GM19328 (cell line): ENCODE results near the gene KLHL22.
"Not testable (repeated sequence)": the region's sequence is repeated elsewhere in the genome, so short reads cannot be mapped to it uniquely, and the experiment has no call there.

Experiments used
- ATAC-seq: cut with Tn5 transposase; IDR thresholded peaks from one replicate; pipeline ENCODE4 v1.9.1; 2021; ENCODE audit warnings: mild to moderate bottlenecking, moderate library complexity; ENCODE audit not compliant: unreplicated experiment

KLHL22 gene, protein sequence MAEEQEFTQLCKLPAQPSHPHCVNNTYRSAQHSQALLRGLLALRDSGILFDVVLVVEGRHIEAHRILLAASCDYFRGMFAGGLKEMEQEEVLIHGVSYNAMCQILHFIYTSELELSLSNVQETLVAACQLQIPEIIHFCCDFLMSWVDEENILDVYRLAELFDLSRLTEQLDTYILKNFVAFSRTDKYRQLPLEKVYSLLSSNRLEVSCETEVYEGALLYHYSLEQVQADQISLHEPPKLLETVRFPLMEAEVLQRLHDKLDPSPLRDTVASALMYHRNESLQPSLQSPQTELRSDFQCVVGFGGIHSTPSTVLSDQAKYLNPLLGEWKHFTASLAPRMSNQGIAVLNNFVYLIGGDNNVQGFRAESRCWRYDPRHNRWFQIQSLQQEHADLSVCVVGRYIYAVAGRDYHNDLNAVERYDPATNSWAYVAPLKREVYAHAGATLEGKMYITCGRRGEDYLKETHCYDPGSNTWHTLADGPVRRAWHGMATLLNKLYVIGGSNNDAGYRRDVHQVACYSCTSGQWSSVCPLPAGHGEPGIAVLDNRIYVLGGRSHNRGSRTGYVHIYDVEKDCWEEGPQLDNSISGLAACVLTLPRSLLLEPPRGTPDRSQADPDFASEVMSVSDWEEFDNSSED

GRCh38 chr22:20494978-20495860, at the start of gene KLHL22:
Gene KLHL22 (minus strand): TSS chr22:20495795. CDS start chr22:20489211, 6,584 bp downstream.
- ATAC-seq, result peak; percentile 32

- ATAC-seq, result not testable (repeated sequence)
Observed at GRCh38 chr22:20545318-20545634, 49.7 kb upstream of the KLHL22 start.

GRCh38 chr22:20542736-20543135, 47.1 kb upstream of the KLHL22 start:
- ATAC-seq, result no peak

GRCh38 chr22:20542055-20542454, 46.5 kb upstream of the KLHL22 start:
- ATAC-seq, result no peak

- not testable (repeated sequence) for ATAC-seq
Observed at GRCh38 chr22:20538875-20539274, 43.3 kb upstream of the KLHL22 start.

GRCh38 chr22:20537983-20538382, 42.4 kb upstream of the KLHL22 start:
- no peak for ATAC-seq

- no peak for ATAC-seq
Observed at GRCh38 chr22:20537325-20537756, 41.7 kb upstream of the KLHL22 start.

- no peak for ATAC-seq
Observed at GRCh38 chr22:20536590-20537324, 41.2 kb upstream of the KLHL22 start.

- no peak for ATAC-seq
Observed at GRCh38 chr22:20533879-20534265, 38.3 kb upstream of the KLHL22 start.

GRCh38 chr22:20533095-20533878, 37.7 kb upstream of the KLHL22 start:
- no peak for ATAC-seq

DNA sequence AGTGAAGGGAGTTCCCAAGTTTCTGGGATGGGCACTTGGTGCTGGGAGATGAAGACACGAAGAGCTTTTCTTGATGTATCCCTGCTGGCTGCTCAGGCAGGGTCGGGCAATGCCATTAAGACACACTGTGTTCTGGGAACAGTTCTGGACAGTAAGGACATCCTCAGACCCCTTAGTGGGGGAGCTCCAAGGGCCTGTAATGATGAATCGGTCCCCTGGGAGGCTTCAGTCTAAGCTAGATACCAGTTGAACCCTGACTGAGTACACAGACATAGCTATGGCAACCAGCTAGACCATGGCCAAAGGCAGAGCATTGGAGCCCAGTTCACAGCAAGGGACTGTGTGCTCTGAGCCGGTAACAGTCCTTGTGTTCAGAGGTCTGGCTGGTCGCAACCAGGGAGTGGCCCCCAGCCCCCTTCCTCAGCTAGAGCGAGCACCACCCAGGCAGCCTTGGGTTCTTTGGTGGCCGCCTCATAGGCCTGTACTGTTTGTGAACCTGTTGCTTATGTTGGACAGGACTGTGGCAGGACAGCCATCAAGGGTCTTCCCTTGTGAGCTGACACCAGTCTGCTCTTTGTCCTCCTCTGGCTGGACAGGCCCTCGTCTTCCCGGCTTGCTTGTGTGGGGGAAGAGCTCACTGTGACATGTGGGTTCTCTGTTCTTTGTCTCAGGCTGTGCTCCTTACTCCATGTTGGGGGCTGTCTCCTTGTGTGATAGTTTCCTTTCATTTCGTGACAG, 36.8 kb upstream of the KLHL22 start:
- ATAC-seq, result no peak

DNA sequence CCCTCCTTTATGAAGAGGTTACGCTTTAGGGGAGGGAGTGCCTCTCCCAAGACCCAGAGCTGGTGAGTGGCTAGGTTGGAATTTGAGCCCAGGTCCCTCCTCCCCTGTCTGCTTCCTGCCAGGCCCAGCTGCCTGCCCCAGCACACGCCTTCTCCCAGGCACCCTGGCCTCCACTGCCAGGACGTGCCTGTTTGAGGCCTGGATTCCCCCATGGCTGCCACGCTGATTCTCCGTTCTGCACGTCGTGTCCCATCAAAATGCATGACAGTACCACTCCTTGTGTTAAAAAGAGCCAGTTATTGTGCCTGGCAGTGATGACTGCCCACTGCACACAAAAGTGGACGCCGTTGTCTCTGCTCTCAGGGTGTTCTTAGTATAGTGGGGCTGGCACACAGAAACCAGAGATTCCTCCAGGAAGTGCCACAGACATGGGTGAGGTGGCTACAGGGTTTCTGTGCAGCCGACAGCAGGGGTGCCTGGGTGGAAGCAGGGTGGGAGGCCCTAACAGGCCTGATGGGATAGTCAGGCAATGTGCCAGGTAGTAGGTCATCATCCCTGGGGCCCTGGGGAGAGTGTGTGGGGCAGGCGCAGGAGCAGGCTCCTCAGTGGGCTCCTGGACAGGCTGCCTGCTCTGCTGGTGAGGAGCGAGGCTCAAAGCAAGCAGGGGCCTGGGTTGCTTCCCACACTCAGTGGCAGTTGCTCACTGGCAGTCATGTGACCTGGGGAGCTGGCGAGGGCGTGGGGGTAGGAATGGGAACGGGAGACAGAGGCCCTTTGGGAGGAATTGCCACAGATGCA, 36.0 kb upstream of the KLHL22 start:
- ATAC-seq, result no peak

DNA sequence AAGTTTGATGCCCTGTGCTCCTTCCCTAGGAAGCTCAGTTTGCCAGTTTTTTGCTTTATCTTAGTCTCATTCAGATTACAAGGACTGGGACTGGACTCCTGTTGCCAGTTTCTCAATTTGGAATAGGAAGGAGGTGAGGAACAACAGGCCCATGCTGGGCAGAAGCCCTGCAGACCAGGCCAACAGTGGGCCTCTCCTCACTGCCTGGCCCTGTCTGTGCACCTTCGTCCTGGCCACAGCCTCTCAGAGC, 35.5 kb upstream of the KLHL22 start:
- no peak for ATAC-seq

GRCh38 chr22:20530368-20531153, 35.0 kb upstream of the KLHL22 start:
- ATAC-seq, result no peak

DNA sequence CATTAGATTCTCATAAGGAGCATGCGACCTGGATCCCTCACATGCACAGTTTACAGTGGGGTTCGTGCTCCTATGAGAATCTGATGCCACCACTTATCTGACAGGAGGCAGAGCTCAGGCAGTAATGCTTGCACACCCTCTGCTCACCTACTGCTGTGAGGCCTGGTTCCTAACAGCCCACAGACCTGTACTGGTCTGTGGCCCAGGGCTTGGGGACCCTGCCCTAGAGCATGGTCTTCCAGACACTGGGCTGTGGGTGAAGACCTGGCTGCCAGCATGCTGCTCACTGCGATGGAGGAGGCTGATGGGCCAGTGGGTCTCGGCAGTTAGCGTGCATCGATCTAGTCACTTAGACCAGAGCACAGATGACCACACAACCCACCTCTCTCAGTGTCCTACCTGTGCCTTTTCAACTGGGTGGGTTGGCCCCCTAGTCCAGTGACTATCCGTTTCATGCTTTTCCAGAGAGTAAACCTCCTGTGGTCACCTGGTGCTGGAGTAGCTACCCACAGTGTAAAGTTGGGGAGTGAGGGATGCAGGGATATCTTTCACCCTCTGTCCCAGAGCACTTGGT, 32.9 kb upstream of the KLHL22 start:
- no peak for ATAC-seq

DNA sequence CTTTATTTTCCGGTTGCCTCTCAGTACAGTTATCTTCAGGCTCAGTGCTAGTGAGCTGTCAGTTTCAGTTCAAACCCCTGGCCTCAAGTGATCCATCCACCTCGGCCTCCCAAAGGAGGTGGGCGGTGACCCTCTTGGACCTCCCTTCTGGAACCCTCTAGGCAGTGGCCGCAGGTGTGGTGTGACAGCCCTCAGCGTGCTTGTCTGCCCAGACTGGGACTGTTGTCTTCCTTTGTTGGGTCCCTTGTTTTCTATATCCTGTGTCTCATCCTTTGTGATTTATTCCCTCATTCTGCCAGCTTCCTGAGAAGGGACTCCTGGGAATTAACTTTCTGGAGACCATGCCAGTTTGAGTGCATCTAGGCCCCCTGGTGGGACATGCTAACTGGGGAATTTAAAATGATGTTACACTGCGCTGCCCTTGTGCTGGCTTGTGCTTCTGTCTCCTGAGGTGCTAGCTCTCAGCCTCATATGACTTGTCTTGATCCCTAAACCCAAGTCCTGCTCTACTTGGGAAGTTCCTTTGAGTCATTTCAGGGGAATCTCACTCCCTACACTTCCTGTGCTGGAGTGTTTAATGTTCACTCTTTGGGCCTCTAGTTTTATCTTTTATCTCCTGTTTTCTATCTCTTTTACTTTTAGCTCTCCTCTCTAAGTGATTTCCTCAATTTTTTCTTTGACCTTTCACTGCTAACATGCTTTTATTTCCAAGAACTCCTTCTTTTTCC, 31.2 kb upstream of the KLHL22 start:
- ATAC-seq, result no peak

GRCh38 chr22:20526305-20526627, 30.7 kb upstream of the KLHL22 start:
- no peak for ATAC-seq
